Left renal pelvis (tissue), 4 donors: ENCODE results near the gene GTSF1L. TPM values are rescaled to one million over a fixed set of nuclear protein-coding genes. Genes with fewer than 3 reads are reported as not detected.

Experiments
- DNase-seq, 4 donors: peaks; one replicate each; pipeline ENCODE4 v3.0.0-alpha.2; 2013; ENCODE audit warnings: low read depth in 4 of 4, low spot score in 3 of 4
- polyA plus RNA-seq, 4 donors: library from polyadenylated mRNA; unstranded; fragments of 120-200 nt; gene quantifications; one replicate each; pipeline ENCODE4 v1.2.1, GENCODE V29; 2013; ENCODE audit not compliant: insufficient read length in 4 of 4

GTSF1L gene
- polyA plus RNA-seq, 4 donors = not detected

DNA sequence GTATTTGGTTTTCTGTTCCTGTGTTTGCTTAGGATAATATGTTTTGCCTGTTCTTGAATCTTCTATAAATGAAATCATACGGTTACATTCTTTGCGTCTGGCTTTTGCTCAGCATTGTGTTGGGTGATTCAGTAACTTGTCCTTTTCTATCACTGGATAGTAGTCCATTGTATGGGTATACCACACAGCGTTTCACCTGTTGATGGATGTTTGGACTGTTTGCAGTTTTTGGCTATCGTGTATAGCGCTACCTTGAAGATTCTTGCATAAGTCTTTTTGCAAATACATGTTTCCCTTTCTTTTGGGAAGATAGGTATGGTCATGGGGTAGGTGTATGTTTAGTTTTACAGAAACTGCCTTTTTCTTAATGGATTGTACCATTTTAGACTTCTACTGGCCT, 50.4 kb downstream of the GTSF1L start:
- no peak for DNase-seq

Other genes starting within 250 kb of the GTSF1L start
- 10 to 100 TPM in 3 of 4 donors, 1 to 10 TPM in 1; 9.6 to 28.9 (median 13.7) TPM for gene L3MBTL1, start 219.3 kb downstream of the GTSF1L start, polyA plus RNA-seq
- gene SGK2, start 168.0 kb downstream of the GTSF1L start, polyA plus RNA-seq = 10 to 100 TPM in 3 of 4 donors, 1 to 10 TPM in 1; 3.4 to 77.4 (median 36.4) TPM
- gene IFT52, start 136.1 kb downstream of the GTSF1L start, polyA plus RNA-seq = 10 to 100 TPM; 70.4 to 86.1 (median 73.5) TPM
- 10 to 100 TPM; 19.2 to 27.5 (median 25.1) TPM for gene MYBL2, start 59.9 kb downstream of the GTSF1L start, polyA plus RNA-seq
- 1 to 10 TPM; 1.2 to 5.3 (median 4.2) TPM for gene TOX2, start 187.8 kb upstream of the GTSF1L start, polyA plus RNA-seq